A549 (cell line): ENCODE results near the gene DIPK1B.

Experiments used
- JUN ChIP-seq, 2 experiments: fragments of >200 bp; sonication (Bioruptor Twin); formaldehyde crosslinking; IDR thresholded peaks; 2 replicates in 1 of 2; 3 replicates in 1 of 2; pipeline ENCODE4 v1.6.1; 2016 to 2017
- POLR2A ChIP-seq: IDR thresholded peaks from 2 replicates; pipeline ENCODE4 v1.6.1; 2012; ENCODE audit warnings: mild to moderate bottlenecking, low read length
- RAD21 ChIP-seq, 2 experiments: fragments of >200 bp in 1 of 2; sonication (Bioruptor Twin) in 1 of 2; formaldehyde crosslinking in 1 of 2; IDR thresholded peaks in 1 of 2; conservative IDR thresholded peaks in 1 of 2; 2 replicates in 1 of 2; 3 replicates in 1 of 2; pipeline ENCODE4 v1.6.1; 2012 to 2018; ENCODE audit warnings: inconsistent platforms in 1 of 2
- TF ChIP-seq, protein P1 (sequence below): fragments of >200 bp; sonication (Bioruptor Twin); formaldehyde crosslinking; IDR thresholded peaks from 3 replicates; pipeline ENCODE4 v1.5.1; 2016
- TF ChIP-seq, protein P2 (sequence below): IDR thresholded peaks from 2 replicates; pipeline ENCODE4 v1.6.1; 2012

DNA sequence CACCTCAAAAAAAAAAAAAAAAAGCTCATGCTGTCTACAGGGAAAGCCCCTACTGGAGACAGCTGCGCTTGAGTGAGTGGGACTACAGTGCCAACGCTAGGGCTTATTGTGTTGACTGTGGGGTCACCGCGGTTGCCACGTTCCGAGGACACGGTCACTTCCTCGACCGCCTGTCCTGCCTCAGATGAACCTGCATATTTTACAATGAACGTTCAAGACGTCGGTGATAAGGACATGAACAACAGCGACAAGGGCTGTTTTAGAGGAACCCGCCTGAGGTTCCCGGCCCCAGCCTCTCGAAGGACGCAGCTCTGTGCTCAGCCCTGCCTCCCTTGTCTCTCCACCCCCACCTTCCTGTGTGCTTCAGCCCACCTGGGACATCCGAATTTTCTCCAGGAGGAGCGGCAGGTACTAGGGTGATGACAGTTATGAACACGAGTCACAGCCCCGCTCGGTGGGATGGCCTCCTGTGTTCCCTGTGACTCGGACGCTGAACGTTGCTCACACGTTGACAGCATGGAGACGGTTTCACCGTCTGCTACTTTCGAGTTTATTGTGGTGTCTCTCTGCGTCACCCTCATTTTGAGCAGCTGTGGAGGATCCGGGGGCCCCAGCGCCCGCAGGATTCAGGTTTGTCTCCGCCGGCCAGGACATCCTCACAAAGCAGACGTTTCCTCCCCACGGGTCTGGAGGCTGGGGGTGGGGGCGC lies 11.3 kb upstream of the DIPK1B start:
- TF ChIP-seq JUN (IDR thresholded peaks at IDR 0.05) (no peak), POLR2A (no peak), RAD21 (conservative IDR thresholded peaks at IDR 0.05 in 1 of 2, IDR thresholded peaks at IDR 0.05 in 1 of 2) (no peak)
- TF ChIP-seq, protein P1, sequence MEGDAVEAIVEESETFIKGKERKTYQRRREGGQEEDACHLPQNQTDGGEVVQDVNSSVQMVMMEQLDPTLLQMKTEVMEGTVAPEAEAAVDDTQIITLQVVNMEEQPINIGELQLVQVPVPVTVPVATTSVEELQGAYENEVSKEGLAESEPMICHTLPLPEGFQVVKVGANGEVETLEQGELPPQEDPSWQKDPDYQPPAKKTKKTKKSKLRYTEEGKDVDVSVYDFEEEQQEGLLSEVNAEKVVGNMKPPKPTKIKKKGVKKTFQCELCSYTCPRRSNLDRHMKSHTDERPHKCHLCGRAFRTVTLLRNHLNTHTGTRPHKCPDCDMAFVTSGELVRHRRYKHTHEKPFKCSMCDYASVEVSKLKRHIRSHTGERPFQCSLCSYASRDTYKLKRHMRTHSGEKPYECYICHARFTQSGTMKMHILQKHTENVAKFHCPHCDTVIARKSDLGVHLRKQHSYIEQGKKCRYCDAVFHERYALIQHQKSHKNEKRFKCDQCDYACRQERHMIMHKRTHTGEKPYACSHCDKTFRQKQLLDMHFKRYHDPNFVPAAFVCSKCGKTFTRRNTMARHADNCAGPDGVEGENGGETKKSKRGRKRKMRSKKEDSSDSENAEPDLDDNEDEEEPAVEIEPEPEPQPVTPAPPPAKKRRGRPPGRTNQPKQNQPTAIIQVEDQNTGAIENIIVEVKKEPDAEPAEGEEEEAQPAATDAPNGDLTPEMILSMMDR: no peak
- TF ChIP-seq, protein P2, sequence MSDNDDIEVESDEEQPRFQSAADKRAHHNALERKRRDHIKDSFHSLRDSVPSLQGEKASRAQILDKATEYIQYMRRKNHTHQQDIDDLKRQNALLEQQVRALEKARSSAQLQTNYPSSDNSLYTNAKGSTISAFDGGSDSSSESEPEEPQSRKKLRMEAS: no peak
